Measurements from ENCODE around the gene CBFA2T3.

GRCh38 chr16:88962478-88963152 is 14.4 kb downstream of the CBFA2T3 start:
- TF ChIP-seq, protein P1, sequence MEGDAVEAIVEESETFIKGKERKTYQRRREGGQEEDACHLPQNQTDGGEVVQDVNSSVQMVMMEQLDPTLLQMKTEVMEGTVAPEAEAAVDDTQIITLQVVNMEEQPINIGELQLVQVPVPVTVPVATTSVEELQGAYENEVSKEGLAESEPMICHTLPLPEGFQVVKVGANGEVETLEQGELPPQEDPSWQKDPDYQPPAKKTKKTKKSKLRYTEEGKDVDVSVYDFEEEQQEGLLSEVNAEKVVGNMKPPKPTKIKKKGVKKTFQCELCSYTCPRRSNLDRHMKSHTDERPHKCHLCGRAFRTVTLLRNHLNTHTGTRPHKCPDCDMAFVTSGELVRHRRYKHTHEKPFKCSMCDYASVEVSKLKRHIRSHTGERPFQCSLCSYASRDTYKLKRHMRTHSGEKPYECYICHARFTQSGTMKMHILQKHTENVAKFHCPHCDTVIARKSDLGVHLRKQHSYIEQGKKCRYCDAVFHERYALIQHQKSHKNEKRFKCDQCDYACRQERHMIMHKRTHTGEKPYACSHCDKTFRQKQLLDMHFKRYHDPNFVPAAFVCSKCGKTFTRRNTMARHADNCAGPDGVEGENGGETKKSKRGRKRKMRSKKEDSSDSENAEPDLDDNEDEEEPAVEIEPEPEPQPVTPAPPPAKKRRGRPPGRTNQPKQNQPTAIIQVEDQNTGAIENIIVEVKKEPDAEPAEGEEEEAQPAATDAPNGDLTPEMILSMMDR (conservative IDR thresholded peaks at IDR 0.05) = no peak
- TF ChIP-seq ZFX (IDR thresholded peaks at IDR 0.05) = no peak
